ENCODE measurements around the gene VAC14.

Gene VAC14

DNA sequence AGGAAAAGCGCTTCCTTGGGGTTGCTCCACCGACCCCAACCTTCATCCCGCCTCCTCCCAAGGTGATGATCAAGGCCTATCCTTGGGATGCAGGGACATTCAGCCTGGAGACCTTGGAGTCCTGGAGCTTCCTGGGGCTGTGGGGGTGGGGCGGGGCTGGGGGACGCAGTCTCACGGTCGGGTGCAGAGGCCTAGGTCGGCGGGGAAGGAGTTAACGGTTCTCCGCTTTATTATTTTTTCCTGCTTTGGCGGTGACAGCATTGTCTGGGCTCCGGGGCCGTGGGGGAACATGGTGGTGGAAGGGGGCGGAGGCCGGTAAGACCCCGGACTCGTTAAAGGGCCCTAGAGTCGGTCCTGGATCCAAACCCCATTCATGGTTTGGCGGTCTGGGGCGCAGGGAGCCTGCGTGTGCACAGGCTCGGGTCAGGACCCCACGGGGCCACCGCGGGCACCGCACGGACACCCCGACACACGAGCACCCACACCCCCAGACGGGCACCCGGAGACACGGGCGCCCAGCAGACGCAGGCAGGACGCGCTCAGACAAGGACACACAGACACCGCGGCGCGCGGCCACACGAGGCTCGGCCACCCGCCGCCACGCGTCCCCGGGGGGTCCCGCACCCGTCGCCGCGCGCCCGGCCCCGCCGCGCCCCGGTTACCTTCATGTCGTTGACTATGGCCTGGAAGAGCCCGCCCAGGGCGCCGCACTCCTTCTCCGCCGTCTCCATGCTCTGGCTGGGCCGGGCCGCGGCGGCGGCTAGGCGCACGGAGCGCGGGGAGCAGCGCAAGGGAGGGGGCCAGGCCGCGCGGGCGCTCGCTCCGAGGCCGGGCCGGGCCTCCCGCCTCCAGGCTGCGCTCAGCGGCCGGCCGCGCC lies 115.7 kb downstream of the VAC14 start (continued):
- TF ChIP-seq, protein P1, sequence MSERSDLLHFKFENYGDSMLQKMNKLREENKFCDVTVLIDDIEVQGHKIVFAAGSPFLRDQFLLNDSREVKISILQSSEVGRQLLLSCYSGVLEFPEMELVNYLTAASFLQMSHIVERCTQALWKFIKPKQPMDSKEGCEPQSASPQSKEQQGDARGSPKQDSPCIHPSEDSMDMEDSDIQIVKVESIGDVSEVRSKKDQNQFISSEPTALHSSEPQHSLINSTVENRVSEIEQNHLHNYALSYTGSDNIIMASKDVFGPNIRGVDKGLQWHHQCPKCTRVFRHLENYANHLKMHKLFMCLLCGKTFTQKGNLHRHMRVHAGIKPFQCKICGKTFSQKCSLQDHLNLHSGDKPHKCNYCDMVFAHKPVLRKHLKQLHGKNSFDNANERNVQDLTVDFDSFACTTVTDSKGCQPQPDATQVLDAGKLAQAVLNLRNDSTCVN (tag by site-specific recombination; optimal IDR thresholded peaks at IDR 0.05) = peak; percentile 72
- peak; percentile 48; the same call in 1 of the 2 replicates for TF ChIP-seq IKZF3 (tag by site-specific recombination; IDR thresholded peaks at IDR 0.05)
- TF ChIP-seq, protein P2, sequence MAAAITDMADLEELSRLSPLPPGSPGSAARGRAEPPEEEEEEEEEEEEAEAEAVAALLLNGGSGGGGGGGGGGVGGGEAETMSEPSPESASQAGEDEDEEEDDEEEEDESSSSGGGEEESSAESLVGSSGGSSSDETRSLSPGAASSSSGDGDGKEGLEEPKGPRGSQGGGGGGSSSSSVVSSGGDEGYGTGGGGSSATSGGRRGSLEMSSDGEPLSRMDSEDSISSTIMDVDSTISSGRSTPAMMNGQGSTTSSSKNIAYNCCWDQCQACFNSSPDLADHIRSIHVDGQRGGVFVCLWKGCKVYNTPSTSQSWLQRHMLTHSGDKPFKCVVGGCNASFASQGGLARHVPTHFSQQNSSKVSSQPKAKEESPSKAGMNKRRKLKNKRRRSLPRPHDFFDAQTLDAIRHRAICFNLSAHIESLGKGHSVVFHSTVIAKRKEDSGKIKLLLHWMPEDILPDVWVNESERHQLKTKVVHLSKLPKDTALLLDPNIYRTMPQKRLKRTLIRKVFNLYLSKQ (tag by site-specific recombination; IDR thresholded peaks at IDR 0.05; ENCODE audit: borderline replicate concordance) = no peak
- TF ChIP-seq ZXDB (tag by site-specific recombination; IDR thresholded peaks at IDR 0.05) = peak; percentile 11; the same call in 1 of the 2 replicates
- TF ChIP-seq GLIS1 (tag by site-specific recombination; IDR thresholded peaks at IDR 0.05) = peak; percentile 36; the same call in 1 of the 2 replicates
- no peak for TF ChIP-seq HOXD13 (CRISPR knock-in tag; IDR thresholded peaks at IDR 0.05; ENCODE audit: borderline replicate concordance)

DNA sequence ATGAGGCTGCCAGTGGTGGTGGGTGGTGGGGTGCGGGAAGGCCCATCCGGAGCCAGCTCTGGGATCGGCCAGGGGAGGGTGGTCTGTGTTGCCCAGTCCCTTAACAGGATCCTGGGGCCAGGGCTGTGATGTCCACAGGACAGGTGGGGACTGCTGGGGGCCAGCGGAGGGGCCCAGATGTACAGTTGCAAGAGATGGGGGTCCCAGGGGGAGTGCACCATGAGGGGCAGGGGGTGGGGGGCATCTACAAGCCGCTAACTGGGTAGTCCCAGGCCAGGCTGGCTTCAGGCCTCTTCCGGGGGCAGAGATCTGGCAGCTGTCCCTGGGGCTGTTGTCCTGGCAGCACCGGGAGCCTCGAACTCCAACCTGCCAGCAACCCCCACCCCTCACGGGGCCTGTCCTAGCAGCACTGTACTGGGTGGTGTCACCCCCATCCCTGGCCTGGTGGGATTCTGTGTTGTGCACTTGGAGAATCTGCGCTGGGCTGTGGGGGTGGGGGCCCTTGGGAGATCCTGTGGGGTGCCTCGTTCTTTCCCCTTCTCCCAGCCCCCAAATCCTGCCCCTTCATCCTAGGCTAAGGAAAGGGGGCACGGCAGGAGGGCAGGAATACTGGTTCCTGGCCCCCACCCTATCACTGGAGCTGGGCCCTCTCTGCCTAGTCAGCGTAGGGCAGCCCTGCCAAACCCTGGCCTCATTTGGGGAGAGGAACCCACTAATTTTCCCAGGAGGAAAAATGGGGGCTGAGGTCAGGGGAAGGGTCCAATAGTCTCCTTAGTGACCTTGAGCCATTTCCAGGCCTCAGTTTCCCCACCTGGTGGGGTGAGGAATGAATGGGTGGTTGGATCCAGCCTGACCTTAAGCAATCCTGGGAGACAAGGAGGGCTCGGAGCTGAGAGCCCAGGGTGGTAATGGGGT lies 116.6 kb downstream of the VAC14 start:
- Histone ChIP-seq H3K4me3 (ENCODE audit: low read depth, low read length) (peak overlapping the region; percentile 58), H3K4me1 (ENCODE audit: control insufficient read depth, insufficient read depth, low read length) (peaks cover 13% of the 10 kb centered on the region), H3K27ac (ENCODE audit: extremely low read depth, low read depth, low read length) (no peak overlapping the region; the same call in 1 of the 2 replicates), H3K36me3 (ENCODE audit: control insufficient read depth in 2 of 2, insufficient read depth in 1 of 2, low read length in 2 of 2) (peaks cover 0 to 27% of the 10 kb centered on the region in 2 experiments; a peak in 2 of 3 replicates), H3K9me3 (ENCODE audit: control insufficient read depth, insufficient read depth, low read depth, low read length) (no peaks in the 10 kb centered on the region)
- TF ChIP-seq, protein P3, sequence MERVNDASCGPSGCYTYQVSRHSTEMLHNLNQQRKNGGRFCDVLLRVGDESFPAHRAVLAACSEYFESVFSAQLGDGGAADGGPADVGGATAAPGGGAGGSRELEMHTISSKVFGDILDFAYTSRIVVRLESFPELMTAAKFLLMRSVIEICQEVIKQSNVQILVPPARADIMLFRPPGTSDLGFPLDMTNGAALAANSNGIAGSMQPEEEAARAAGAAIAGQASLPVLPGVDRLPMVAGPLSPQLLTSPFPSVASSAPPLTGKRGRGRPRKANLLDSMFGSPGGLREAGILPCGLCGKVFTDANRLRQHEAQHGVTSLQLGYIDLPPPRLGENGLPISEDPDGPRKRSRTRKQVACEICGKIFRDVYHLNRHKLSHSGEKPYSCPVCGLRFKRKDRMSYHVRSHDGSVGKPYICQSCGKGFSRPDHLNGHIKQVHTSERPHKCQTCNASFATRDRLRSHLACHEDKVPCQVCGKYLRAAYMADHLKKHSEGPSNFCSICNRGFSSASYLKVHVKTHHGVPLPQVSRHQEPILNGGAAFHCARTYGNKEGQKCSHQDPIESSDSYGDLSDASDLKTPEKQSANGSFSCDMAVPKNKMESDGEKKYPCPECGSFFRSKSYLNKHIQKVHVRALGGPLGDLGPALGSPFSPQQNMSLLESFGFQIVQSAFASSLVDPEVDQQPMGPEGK (tag by site-specific recombination; IDR thresholded peaks at IDR 0.05) = peak; percentile 24; the same call in 1 of the 2 replicates
- no peak for TF ChIP-seq ZNF596 (tag by site-specific recombination; IDR thresholded peaks at IDR 0.05)
- TF ChIP-seq GLIS2 (tag by site-specific recombination; IDR thresholded peaks at IDR 0.05) = 0 out of 2 replicates have a peak, but pooled peaks have one; percentile 24
- CTCF ChIA-PET = no interaction called here
- POLR2A ChIA-PET = interaction anchor here (0.5 kb wide), 1 partner anchor 802 kb away, joined by 6 read pairs; no protein-coding TSS in a partner anchor

DNA sequence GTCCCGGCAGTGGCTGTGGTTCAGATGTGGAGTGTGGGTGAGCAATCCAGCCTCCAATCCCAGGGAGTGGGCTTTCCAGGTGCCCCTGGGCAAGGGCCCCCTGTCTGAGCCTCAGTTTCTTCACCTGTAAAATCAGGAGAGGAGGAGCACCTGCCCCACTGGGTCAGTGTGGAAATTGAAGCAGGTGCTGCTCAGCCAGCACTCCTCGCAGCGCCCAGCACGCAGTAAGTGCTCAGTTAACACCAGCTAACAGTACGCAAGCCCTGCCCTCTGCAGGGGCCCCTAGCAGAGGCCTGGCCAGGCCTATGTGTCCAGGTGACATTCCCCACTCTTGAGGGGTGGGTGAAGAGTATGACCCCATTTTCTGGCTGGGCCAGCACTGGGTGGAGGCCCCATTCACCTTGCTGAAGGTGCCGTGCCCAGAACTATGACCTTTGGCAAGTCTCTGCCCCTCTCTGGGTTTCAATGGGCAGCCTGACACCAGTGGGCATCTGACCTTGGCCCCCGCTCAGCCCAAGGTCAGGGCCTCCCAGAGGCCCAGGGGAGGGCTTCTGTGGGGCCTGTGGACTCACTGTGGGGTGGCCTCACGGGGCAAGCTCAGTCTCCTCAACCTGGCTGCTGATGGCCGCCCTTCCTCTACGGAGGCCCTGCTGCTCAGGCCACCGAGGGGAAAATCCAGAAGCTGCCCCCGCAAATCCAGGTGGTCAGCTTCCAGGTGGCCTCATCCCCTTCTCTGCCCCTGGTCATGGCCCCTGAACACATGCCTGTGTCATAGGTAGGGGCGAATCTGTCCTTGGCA lies 117.6 kb downstream of the VAC14 start:
- CTCF ChIA-PET = no interaction called here
- POLR2A ChIA-PET = interaction anchor here (0.5 to 0.6 kb wide), 2 partner anchors 803 to 924 kb away, joined by 3 to 6 read pairs; no protein-coding TSS in a partner anchor
- H3K4me3 ChIP-seq (ENCODE audit: low read depth, low read length) = no peak overlapping the region
- H3K4me1 ChIP-seq (ENCODE audit: control insufficient read depth, insufficient read depth, low read length) = peaks cover 13% of the 10 kb centered on the region
- peaks cover 0 to 37% of the 10 kb centered on the region in 2 experiments; a peak in 2 of 3 replicates for H3K36me3 ChIP-seq (ENCODE audit: control insufficient read depth in 2 of 2, insufficient read depth in 1 of 2, low read length in 2 of 2)
- no peak overlapping the region for H3K27ac ChIP-seq (ENCODE audit: extremely low read depth, low read depth, low read length)
- no peaks in the 10 kb centered on the region for H3K9me3 ChIP-seq (ENCODE audit: control insufficient read depth, insufficient read depth, low read depth, low read length)
- TF ChIP-seq ZNF777 (tag by site-specific recombination; IDR thresholded peaks at IDR 0.05; ENCODE audit: borderline replicate concordance) = no peak
- TF ChIP-seq TRIM28 (IDR thresholded peaks at IDR 0.05; ENCODE audit: borderline replicate concordance, low read length) = no peak
- no peak for TF ChIP-seq ZNF146 (tag by site-specific recombination; IDR thresholded peaks at IDR 0.05)
- TF ChIP-seq, protein P4, sequence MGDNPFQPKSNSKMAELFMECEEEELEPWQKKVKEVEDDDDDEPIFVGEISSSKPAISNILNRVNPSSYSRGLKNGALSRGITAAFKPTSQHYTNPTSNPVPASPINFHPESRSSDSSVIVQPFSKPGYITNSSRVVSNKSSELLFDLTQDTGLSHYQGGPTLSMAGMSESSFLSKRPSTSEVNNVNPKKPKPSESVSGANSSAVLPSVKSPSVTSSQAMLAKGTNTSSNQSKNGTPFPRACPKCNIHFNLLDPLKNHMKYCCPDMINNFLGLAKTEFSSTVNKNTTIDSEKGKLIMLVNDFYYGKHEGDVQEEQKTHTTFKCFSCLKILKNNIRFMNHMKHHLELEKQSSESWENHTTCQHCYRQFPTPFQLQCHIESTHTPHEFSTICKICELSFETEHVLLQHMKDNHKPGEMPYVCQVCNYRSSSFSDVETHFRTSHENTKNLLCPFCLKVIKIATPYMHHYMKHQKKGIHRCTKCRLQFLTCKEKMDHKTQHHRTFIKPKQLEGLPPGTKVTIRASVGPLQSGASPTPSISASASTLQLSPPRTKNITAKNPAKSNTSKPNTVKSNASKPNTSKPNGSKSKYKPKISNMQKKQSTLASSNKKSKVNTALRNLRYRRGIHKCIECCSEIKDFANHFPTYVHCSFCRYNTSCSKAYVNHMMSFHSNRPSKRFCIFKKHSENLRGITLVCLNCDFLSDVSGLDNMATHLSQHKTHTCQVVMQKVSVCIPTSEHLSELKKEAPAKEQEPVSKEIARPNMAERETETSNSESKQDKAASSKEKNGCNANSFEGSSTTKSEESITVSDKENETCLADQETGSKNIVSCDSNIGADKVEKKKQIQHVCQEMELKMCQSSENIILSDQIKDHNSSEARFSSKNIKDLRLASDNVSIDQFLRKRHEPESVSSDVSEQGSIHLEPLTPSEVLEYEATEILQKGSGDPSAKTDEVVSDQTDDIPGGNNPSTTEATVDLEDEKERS (tag by site-specific recombination; IDR thresholded peaks at IDR 0.05) = no peak
- TF ChIP-seq ZSCAN16 (tag by site-specific recombination; IDR thresholded peaks at IDR 0.05) = peak; percentile 70; the same call in 1 of the 2 replicates
- TF ChIP-seq ZNF664 (tag by site-specific recombination; IDR thresholded peaks at IDR 0.05) = peak; percentile 98
- TF ChIP-seq BCL11B (tag by site-specific recombination; IDR thresholded peaks at IDR 0.05; ENCODE audit: low read depth) = peak; percentile 22; the same call in 1 of the 2 replicates
- TF ChIP-seq ZBTB20 (tag by site-specific recombination; IDR thresholded peaks at IDR 0.05) = no peak

Measured in HEK293 (cell line).